ENCODE data around the gene PLEKHA5.
"Not testable (repeated sequence)": the region's sequence is repeated elsewhere in the genome, so short reads cannot be mapped to it uniquely, and the experiment has no call there.

Gene PLEKHA5

GRCh38 chr12:19167708-19168107, 38.2 kb downstream of the PLEKHA5 start:
- Histone ChIP-seq H3K79me2 (ENCODE audit: insufficient read depth, low read length) (no peaks in the 10 kb centered on the region), H3K36me3 (ENCODE audit: insufficient read depth, low read length) (no peaks in the 10 kb centered on the region), H2AFZ (ENCODE audit: low read length) (no peak overlapping the region), H4K20me1 (ENCODE audit: insufficient read depth, low read length) (no peaks in the 10 kb centered on the region), H3K27ac (ENCODE audit: low read depth, low read length, poor library complexity, severe bottlenecking) (no peak overlapping the region), H3F3A (ENCODE audit: insufficient read depth, low read length) (no peaks in the 10 kb centered on the region), H3K27me3 (ENCODE audit: insufficient read depth, low read length) (no peaks in the 10 kb centered on the region), H3K9me2 (ENCODE audit: low read depth, low read length) (no peaks in the 10 kb centered on the region), H3K9ac (ENCODE audit: low read length) (no peak overlapping the region), H3K4me1 (ENCODE audit: insufficient read depth, low read length, severe bottlenecking) (no peaks in the 10 kb centered on the region), H3K4me3 (ENCODE audit: low read depth, low read length, poor library complexity, severe bottlenecking) (no peak overlapping the region), H3K4me2 (ENCODE audit: low read length) (no peak overlapping the region), H3K9me3 (ENCODE audit: low read length) (no peaks in the 10 kb centered on the region)
- TF ChIP-seq CTCF (IDR thresholded peaks at IDR 0.05; ENCODE audit: low read length) (no peak), EZH2 (IDR thresholded peaks at IDR 0.05; ENCODE audit: borderline replicate concordance, low read length) (no peak)

- no peaks in the 10 kb centered on the region for H3K4me1 ChIP-seq (ENCODE audit: insufficient read depth, low read length, severe bottlenecking)
- no peaks in the 10 kb centered on the region for H3K79me2 ChIP-seq (ENCODE audit: insufficient read depth, low read length)
- no peak overlapping the region for H2AFZ ChIP-seq (ENCODE audit: low read length)
- H3K9me2 ChIP-seq (ENCODE audit: low read depth, low read length) = no peaks in the 10 kb centered on the region
- H3K27me3 ChIP-seq (ENCODE audit: insufficient read depth, low read length) = no peaks in the 10 kb centered on the region
- no peak overlapping the region for H3K27ac ChIP-seq (ENCODE audit: low read depth, low read length, poor library complexity, severe bottlenecking)
- no peak overlapping the region for H3K4me2 ChIP-seq (ENCODE audit: low read length)
- H3F3A ChIP-seq (ENCODE audit: insufficient read depth, low read length) = no peaks in the 10 kb centered on the region
- H3K36me3 ChIP-seq (ENCODE audit: insufficient read depth, low read length) = no peaks in the 10 kb centered on the region
- no peak overlapping the region for H3K9ac ChIP-seq (ENCODE audit: low read length)
- TF ChIP-seq CTCF (IDR thresholded peaks at IDR 0.05; ENCODE audit: low read length) (no peak), EZH2 (IDR thresholded peaks at IDR 0.05; ENCODE audit: borderline replicate concordance, low read length) (no peak)
- H4K20me1 ChIP-seq (ENCODE audit: insufficient read depth, low read length) = no peaks in the 10 kb centered on the region
- H3K9me3 ChIP-seq (ENCODE audit: low read length) = no peaks in the 10 kb centered on the region
- H3K4me3 ChIP-seq (ENCODE audit: low read depth, low read length, poor library complexity, severe bottlenecking) = no peak overlapping the region
These were observed 39.1 kb downstream of the PLEKHA5 start for GRCh38 chr12:19168644-19169043.

GRCh38 chr12:19169222-19169621, 39.7 kb downstream of the PLEKHA5 start:
- Histone ChIP-seq H3K4me1 (ENCODE audit: insufficient read depth, low read length, severe bottlenecking) (no peaks in the 10 kb centered on the region), H3K4me2 (ENCODE audit: low read length) (no peak overlapping the region), H3K9me2 (ENCODE audit: low read depth, low read length) (no peaks in the 10 kb centered on the region), H3K9me3 (ENCODE audit: low read length) (no peaks in the 10 kb centered on the region), H4K20me1 (ENCODE audit: insufficient read depth, low read length) (no peaks in the 10 kb centered on the region), H3K79me2 (ENCODE audit: insufficient read depth, low read length) (no peaks in the 10 kb centered on the region), H3K4me3 (ENCODE audit: low read depth, low read length, poor library complexity, severe bottlenecking) (no peak overlapping the region), H2AFZ (ENCODE audit: low read length) (no peak overlapping the region), H3K27me3 (ENCODE audit: insufficient read depth, low read length) (no peaks in the 10 kb centered on the region), H3K27ac (ENCODE audit: low read depth, low read length, poor library complexity, severe bottlenecking) (no peak overlapping the region), H3K9ac (ENCODE audit: low read length) (no peak overlapping the region), H3F3A (ENCODE audit: insufficient read depth, low read length) (no peaks in the 10 kb centered on the region), H3K36me3 (ENCODE audit: insufficient read depth, low read length) (no peaks in the 10 kb centered on the region)
- TF ChIP-seq CTCF (IDR thresholded peaks at IDR 0.05; ENCODE audit: low read length) (no peak), EZH2 (IDR thresholded peaks at IDR 0.05; ENCODE audit: borderline replicate concordance, low read length) (no peak)

- not testable (repeated sequence) for H3K9me2 ChIP-seq (ENCODE audit: low read depth, low read length); H3K9ac ChIP-seq (ENCODE audit: low read length); H3K27me3 ChIP-seq (ENCODE audit: insufficient read depth, low read length); H3K9me3 ChIP-seq (ENCODE audit: low read length); H3K79me2 ChIP-seq (ENCODE audit: insufficient read depth, low read length); H2AFZ ChIP-seq (ENCODE audit: low read length); H3F3A ChIP-seq (ENCODE audit: insufficient read depth, low read length); H3K36me3 ChIP-seq (ENCODE audit: insufficient read depth, low read length); H3K27ac ChIP-seq (ENCODE audit: low read depth, low read length, poor library complexity, severe bottlenecking); H3K4me1 ChIP-seq (ENCODE audit: insufficient read depth, low read length, severe bottlenecking); H3K4me2 ChIP-seq (ENCODE audit: low read length); H3K4me3 ChIP-seq (ENCODE audit: low read depth, low read length, poor library complexity, severe bottlenecking); H4K20me1 ChIP-seq (ENCODE audit: insufficient read depth, low read length)
These were observed 40.8 kb downstream of the PLEKHA5 start for GRCh38 chr12:19170286-19170685.

All from OCI-LY1 (cell line).